ENCODE measurements around the gene SPINT1. TPM values are rescaled to one million over a fixed set of nuclear protein-coding genes. Genes with fewer than 3 reads are reported as not detected.

SPINT1 gene
- total RNA-seq, 4 donors from 2014 or later, result 303 to 430 (median 372) TPM

GRCh38 chr15:40886586-40886985 lies 42.7 kb downstream of the SPINT1 start:
- no peaks in the 10 kb centered on the region for H3K9me3 ChIP-seq
- no peak overlapping the region for H3K4me3 ChIP-seq
- no peak for TF ChIP-seq POLR2AphosphoS5 (IDR thresholded peaks at IDR 0.05)
- no peak for TF ChIP-seq CTCF (IDR thresholded peaks at IDR 0.05)
- TF ChIP-seq POLR2A (IDR thresholded peaks at IDR 0.05), result no peak
- TF ChIP-seq EP300 (IDR thresholded peaks at IDR 0.05), result no peak
- DNase-seq (ENCODE audit: low spot score in 2 of 2), result no peak
- no peak overlapping the region for H3K27ac ChIP-seq
- WGBS, result 50% methylated on average over 1 of the region's 1 CpG
- H3K4me1 ChIP-seq, result no peaks in the 10 kb centered on the region
- H3K36me3 ChIP-seq, result no peaks in the 10 kb centered on the region
- H3K27me3 ChIP-seq, result no peaks in the 10 kb centered on the region

GRCh38 chr15:40889112-40889511 lies 45.3 kb downstream of the SPINT1 start:
- Histone ChIP-seq H3K4me1 (peaks cover 8% of the 10 kb centered on the region), H3K9me3 (no peaks in the 10 kb centered on the region), H3K36me3 (no peaks in the 10 kb centered on the region), H3K27me3 (no peaks in the 10 kb centered on the region), H3K4me3 (no peak overlapping the region), H3K27ac (no peak overlapping the region)
- TF ChIP-seq CTCF (IDR thresholded peaks at IDR 0.05) (no peak), EP300 (IDR thresholded peaks at IDR 0.05) (no peak), POLR2A (IDR thresholded peaks at IDR 0.05) (no peak), POLR2AphosphoS5 (IDR thresholded peaks at IDR 0.05) (no peak)
- no peak for DNase-seq (ENCODE audit: low spot score in 2 of 2)

- TF ChIP-seq POLR2A (IDR thresholded peaks at IDR 0.05), result no peak
- no peak for TF ChIP-seq POLR2AphosphoS5 (IDR thresholded peaks at IDR 0.05)
- TF ChIP-seq CTCF (IDR thresholded peaks at IDR 0.05), result no peak
- TF ChIP-seq EP300 (IDR thresholded peaks at IDR 0.05), result no peak
- Histone ChIP-seq H3K36me3 (peaks cover 2% of the 10 kb centered on the region), H3K4me1 (peaks cover 22% of the 10 kb centered on the region), H3K4me3 (no peak overlapping the region), H3K27ac (no peak overlapping the region), H3K27me3 (no peaks in the 10 kb centered on the region), H3K9me3 (no peaks in the 10 kb centered on the region)
- DNase-seq (ENCODE audit: low spot score in 2 of 2), result no peak
- 88% methylated on average over 5 of the region's 5 CpGs for WGBS
These were observed 47.3 kb downstream of the SPINT1 start for GRCh38 chr15:40891138-40891537.

- DNase-seq (ENCODE audit: low spot score in 2 of 2), result no peak
- Histone ChIP-seq H3K27ac (no peak overlapping the region), H3K4me1 (peaks cover 24% of the 10 kb centered on the region), H3K27me3 (no peaks in the 10 kb centered on the region), H3K9me3 (no peaks in the 10 kb centered on the region), H3K4me3 (no peak overlapping the region), H3K36me3 (peaks cover 10% of the 10 kb centered on the region)
- TF ChIP-seq POLR2A (IDR thresholded peaks at IDR 0.05) (no peak), CTCF (IDR thresholded peaks at IDR 0.05) (peak; percentile 41 to 56)
- 10% methylated on average over 4 of the region's 4 CpGs for WGBS
These were observed 48.1 kb downstream of the SPINT1 start for GRCh38 chr15:40891810-40892446.

GRCh38 chr15:40892447-40893012 lies 48.7 kb downstream of the SPINT1 start:
- WGBS, result 100% methylated on average over 2 of the region's 2 CpGs
- Histone ChIP-seq H3K9me3 (no peaks in the 10 kb centered on the region), H3K4me3 (no peak overlapping the region), H3K27me3 (no peaks in the 10 kb centered on the region), H3K36me3 (peaks cover 10% of the 10 kb centered on the region), H3K27ac (peak overlapping the region; percentile 11), H3K4me1 (peaks cover 24% of the 10 kb centered on the region)
- no peak for DNase-seq (ENCODE audit: low spot score in 2 of 2)
- TF ChIP-seq POLR2AphosphoS5 (IDR thresholded peaks at IDR 0.05) (no peak), CTCF (IDR thresholded peaks at IDR 0.05) (no peak), EP300 (IDR thresholded peaks at IDR 0.05) (no peak), POLR2A (IDR thresholded peaks at IDR 0.05) (no peak)
